PC-3 (cell line): ENCODE measurements around the gene CDKN1B. TPM values are rescaled to one million over a fixed set of nuclear protein-coding genes. Genes with fewer than 3 reads are reported as not detected.

Source experiments
- ATAC-seq: fragments of 200-7000 bp; cut with Tn5 transposase; 2 replicates; pipeline ENCODE4 v1.9.1; 2020; ENCODE audit warnings: mild to moderate bottlenecking, moderate library complexity
- BruUV-seq: library from RNA; stranded (reverse); fragments of 400-500 nt; replicated peaks from 2 replicates; lab custom pipeline; 2021; lab: Mats Ljungman, UMichigan
- CTCF ChIA-PET: fragments of 300-600 bp; sonication (Branson Sonifier 250); formaldehyde crosslinking; loops from one replicate; lab custom pipeline; 2022; ENCODE audit warnings: antibody characterized with exemption; lab: Charles Lee
- POLR2A ChIA-PET: fragments of 300-600 bp; sonication (Branson Sonifier 250); formaldehyde crosslinking; loops from one replicate; lab custom pipeline; 2022; ENCODE audit warnings: antibody characterized with exemption; ENCODE audit not compliant: unreplicated experiment; lab: Charles Lee
- DNase-seq: peaks from one replicate; pipeline ENCODE4 v3.0.0-alpha.2; 2015
- H2AFZ ChIP-seq: fragments of 300-600 bp; sonication (generic); 2 replicates; pipeline ENCODE4 v1.6.0; 2016; ENCODE audit warnings: antibody characterized with exemption, low read length
- H3F3A ChIP-seq: fragments of 300-600 bp; sonication (generic); one replicate; pipeline ENCODE4 v1.6.0; 2017; ENCODE audit warnings: antibody characterized with exemption, low read length, control low read depth, mild to moderate bottlenecking; ENCODE audit not compliant: unreplicated experiment
- H3K27ac ChIP-seq: fragments of 300-600 bp; sonication (generic); 2 replicates; pipeline ENCODE4 v1.5.1; 2016; ENCODE audit warnings: mild to moderate bottlenecking, low read length
- H3K27me3 ChIP-seq: fragments of 300-600 bp; sonication (generic); 2 replicates; pipeline ENCODE4 v1.6.1; 2016; ENCODE audit warnings: low read length, mixed read lengths
- H3K36me3 ChIP-seq: fragments of 300-600 bp; sonication (generic); 2 replicates; pipeline ENCODE4 v1.6.1; 2016; ENCODE audit warnings: low read depth, mixed run types, low read length, mixed read lengths
- H3K4me1 ChIP-seq: fragments of 300-600 bp; sonication (generic); 2 replicates; pipeline ENCODE4 v1.5.1; 2016; ENCODE audit warnings: low read length; ENCODE audit not compliant: insufficient read depth
- H3K4me2 ChIP-seq: fragments of 300-600 bp; sonication (generic); 2 replicates; pipeline ENCODE4 v1.6.0; 2016; ENCODE audit warnings: low read length
- H3K4me3 ChIP-seq: fragments of 300-600 bp; sonication (generic); 2 replicates; pipeline ENCODE4 v1.5.1; 2016; ENCODE audit warnings: mild to moderate bottlenecking, low read length, mixed read lengths
- H3K79me2 ChIP-seq: fragments of 300-600 bp; sonication (generic); 2 replicates; pipeline ENCODE4 v1.6.1; 2017; ENCODE audit warnings: low read length, mixed read lengths
- H3K9ac ChIP-seq: fragments of 300-600 bp; sonication (generic); 2 replicates; pipeline ENCODE4 v1.6.0; 2016; ENCODE audit warnings: mild to moderate bottlenecking, low read length
- H3K9me2 ChIP-seq: fragments of 300-600 bp; sonication (generic); replicated peaks from 2 replicates; pipeline ENCODE4 v1.6.1; 2016; ENCODE audit warnings: mixed run types, low read length, mixed read lengths
- H3K9me3 ChIP-seq: fragments of 300-600 bp; sonication (generic); 2 replicates; pipeline ENCODE4 v1.6.1; 2016; ENCODE audit warnings: low read length, mixed read lengths
- H4K20me1 ChIP-seq: fragments of 300-600 bp; sonication (generic); 2 replicates; pipeline ENCODE4 v1.6.1; 2016; ENCODE audit warnings: low read length, mixed read lengths
- EZH2 ChIP-seq: fragments of 300-600 bp; sonication (generic); IDR thresholded peaks from one replicate; pipeline ENCODE4 v1.6.1; 2017; ENCODE audit warnings: antibody characterized with exemption, mild to moderate bottlenecking, low read length; ENCODE audit not compliant: unreplicated experiment
- EZH2phosphoT487 ChIP-seq: fragments of 300-600 bp; sonication (generic); IDR thresholded peaks from 2 replicates; pipeline ENCODE4 v1.6.1; 2018; ENCODE audit warnings: mild to moderate bottlenecking, antibody characterized with exemption, low read length, borderline replicate concordance
- intact Hi-C: fragments of 100-400 bp; cut with micrococcal nuclease; formaldehyde crosslinking; loops from 2 replicates; pipeline ENCODE4 v1.9.0; 2023
- total RNA-seq: library from RNA; depleted of rRNA; stranded (reverse); fragments of >200 nt; gene quantifications from 2 replicates; pipeline ENCODE4 v1.2.3, GENCODE V29; 2014
- TF ChIP-seq, protein P1 (sequence below): fragments of 300-600 bp; sonication (generic); conservative IDR thresholded peaks from 2 replicates; pipeline ENCODE4 v1.5.1; 2017; ENCODE audit warnings: antibody characterized with exemption, low read depth, mild to moderate bottlenecking, low read length

CDKN1B gene
- total RNA-seq, 1 experiment from 2014 or later = 29.2 TPM

DNA sequence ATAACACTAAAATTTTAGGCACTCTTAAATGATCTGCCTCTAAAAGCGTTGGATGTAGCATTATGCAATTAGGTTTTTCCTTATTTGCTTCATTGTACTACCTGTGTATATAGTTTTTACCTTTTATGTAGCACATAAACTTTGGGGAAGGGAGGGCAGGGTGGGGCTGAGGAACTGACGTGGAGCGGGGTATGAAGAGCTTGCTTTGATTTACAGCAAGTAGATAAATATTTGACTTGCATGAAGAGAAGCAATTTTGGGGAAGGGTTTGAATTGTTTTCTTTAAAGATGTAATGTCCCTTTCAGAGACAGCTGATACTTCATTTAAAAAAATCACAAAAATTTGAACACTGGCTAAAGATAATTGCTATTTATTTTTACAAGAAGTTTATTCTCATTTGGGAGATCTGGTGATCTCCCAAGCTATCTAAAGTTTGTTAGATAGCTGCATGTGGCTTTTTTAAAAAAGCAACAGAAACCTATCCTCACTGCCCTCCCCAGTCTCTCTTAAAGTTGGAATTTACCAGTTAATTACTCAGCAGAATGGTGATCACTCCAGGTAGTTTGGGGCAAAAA lies 4.1 kb downstream of the CDKN1B start:
- no peaks in the 10 kb centered on the region for H3K9me2 ChIP-seq
- peak overlapping the region; percentile 97 for H3K27ac ChIP-seq
- ChIA-PET POLR2A (interaction anchor here (0.5 to 0.8 kb wide), 2 partner anchors 58 to 1072 kb away, joined by 3 to 5 read pairs; partner anchors contain the start of gene ETV6), CTCF (interaction anchor here (0.8 kb wide), 1 partner anchor 16 kb away, joined by 5 read pairs; no protein-coding TSS in a partner anchor)
- peaks cover 21% of the 10 kb centered on the region for H3K36me3 ChIP-seq
- H3K79me2 ChIP-seq = peaks cover 83% of the 10 kb centered on the region
- TF ChIP-seq EZH2phosphoT487 (no peak), EZH2 (no peak)
- TF ChIP-seq, protein P1, sequence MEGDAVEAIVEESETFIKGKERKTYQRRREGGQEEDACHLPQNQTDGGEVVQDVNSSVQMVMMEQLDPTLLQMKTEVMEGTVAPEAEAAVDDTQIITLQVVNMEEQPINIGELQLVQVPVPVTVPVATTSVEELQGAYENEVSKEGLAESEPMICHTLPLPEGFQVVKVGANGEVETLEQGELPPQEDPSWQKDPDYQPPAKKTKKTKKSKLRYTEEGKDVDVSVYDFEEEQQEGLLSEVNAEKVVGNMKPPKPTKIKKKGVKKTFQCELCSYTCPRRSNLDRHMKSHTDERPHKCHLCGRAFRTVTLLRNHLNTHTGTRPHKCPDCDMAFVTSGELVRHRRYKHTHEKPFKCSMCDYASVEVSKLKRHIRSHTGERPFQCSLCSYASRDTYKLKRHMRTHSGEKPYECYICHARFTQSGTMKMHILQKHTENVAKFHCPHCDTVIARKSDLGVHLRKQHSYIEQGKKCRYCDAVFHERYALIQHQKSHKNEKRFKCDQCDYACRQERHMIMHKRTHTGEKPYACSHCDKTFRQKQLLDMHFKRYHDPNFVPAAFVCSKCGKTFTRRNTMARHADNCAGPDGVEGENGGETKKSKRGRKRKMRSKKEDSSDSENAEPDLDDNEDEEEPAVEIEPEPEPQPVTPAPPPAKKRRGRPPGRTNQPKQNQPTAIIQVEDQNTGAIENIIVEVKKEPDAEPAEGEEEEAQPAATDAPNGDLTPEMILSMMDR = no peak
- peak overlapping the region; percentile 99 for H3K9ac ChIP-seq
- H4K20me1 ChIP-seq = peaks cover 9% of the 10 kb centered on the region; the same call in 1 of the 2 replicates
- no peak overlapping the region for H2AFZ ChIP-seq
- no peaks in the 10 kb centered on the region for H3K9me3 ChIP-seq
- H3K4me2 ChIP-seq = peak overlapping the region; percentile 88
- BruUV-seq = no TSS peak
- H3K4me3 ChIP-seq = peak overlapping the region; percentile 94
- H3F3A ChIP-seq = peaks cover 7% of the 10 kb centered on the region
- no peaks in the 10 kb centered on the region for H3K27me3 ChIP-seq
- DNase-seq (peak; percentile 69), ATAC-seq (peak; percentile 7)
- intact Hi-C loops = loop anchor here (5.0 kb wide), 2 partner anchors 176 to 256 kb away; no protein-coding TSS in a partner anchor
- H3K4me1 ChIP-seq = peaks cover 26% of the 10 kb centered on the region

DNA sequence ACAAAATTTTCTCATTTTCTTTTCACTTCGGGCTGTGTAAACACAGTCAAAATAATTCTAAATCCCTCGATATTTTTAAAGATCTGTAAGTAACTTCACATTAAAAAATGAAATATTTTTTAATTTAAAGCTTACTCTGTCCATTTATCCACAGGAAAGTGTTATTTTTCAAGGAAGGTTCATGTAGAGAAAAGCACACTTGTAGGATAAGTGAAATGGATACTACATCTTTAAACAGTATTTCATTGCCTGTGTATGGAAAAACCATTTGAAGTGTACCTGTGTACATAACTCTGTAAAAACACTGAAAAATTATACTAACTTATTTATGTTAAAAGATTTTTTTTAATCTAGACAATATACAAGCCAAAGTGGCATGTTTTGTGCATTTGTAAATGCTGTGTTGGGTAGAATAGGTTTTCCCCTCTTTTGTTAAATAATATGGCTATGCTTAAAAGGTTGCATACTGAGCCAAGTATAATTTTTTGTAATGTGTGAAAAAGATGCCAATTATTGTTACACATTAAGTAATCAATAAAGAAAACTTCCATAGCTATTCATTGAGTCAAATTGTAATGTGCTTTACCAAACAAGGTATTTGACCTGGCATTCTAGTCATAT lies 4.8 kb downstream of the CDKN1B start:
- H3K36me3 ChIP-seq = peaks cover 21% of the 10 kb centered on the region
- no peak overlapping the region for H2AFZ ChIP-seq
- H3K27me3 ChIP-seq = no peaks in the 10 kb centered on the region
- no TSS peak for BruUV-seq
- H3K79me2 ChIP-seq = peaks cover 86% of the 10 kb centered on the region
- H3K4me3 ChIP-seq = peak overlapping the region; percentile 94
- DNase-seq (no peak), ATAC-seq (no peak)
- peaks cover 9% of the 10 kb centered on the region for H3F3A ChIP-seq
- no peak for TF ChIP-seq EZH2phosphoT487
- CTCF ChIA-PET = interaction anchor here (0.8 kb wide), 1 partner anchor 15 kb away, joined by 5 read pairs; no protein-coding TSS in a partner anchor
- no peaks in the 10 kb centered on the region for H3K9me3 ChIP-seq
- peak overlapping the region; percentile 99 for H3K9ac ChIP-seq
- H4K20me1 ChIP-seq = peaks cover 9% of the 10 kb centered on the region; the same call in 1 of the 2 replicates
- H3K4me2 ChIP-seq = peak overlapping the region; percentile 88
- intact Hi-C loops = loop anchor here (5.0 kb wide), 2 partner anchors 175 to 255 kb away; no protein-coding TSS in a partner anchor
- peaks cover 25% of the 10 kb centered on the region for H3K4me1 ChIP-seq
- no peaks in the 10 kb centered on the region for H3K9me2 ChIP-seq
- peak overlapping the region; percentile 97 for H3K27ac ChIP-seq
- POLR2A ChIA-PET = interaction anchor here (0.5 to 0.8 kb wide), 2 partner anchors 59 to 1073 kb away, joined by 3 to 5 read pairs; partner anchors contain the start of gene ETV6

DNA sequence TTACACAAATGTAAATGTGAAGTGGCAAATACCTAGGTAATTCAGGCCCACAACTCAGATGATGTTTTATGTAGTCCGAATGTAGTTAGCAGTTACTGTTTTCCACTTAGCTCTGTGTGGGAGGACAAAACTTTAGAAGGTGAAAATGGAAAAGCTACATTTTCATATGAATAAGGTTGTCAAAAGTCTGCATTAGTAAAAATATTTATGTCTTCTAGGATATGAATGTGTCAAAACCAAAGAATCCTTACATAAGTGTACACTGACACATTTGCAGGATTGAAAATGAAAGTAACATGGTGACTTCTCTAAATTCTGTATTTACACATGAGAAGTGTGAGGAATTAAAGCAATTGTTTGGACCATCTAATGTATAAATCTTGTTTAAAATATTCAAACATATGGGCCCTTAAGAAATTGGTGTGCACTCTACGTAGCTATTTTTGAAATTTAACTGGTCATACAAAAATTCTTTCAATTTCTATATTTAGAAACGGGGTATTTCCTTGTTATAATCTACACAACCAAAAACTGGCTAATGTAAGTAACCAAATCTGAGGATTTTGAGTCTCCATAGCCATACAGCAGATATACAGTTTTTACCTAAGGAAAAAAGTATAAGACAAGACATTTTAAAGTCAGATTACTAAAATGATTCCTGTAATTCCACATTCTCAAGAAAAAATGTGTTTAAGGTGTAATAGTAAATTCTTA lies 5.4 kb downstream of the CDKN1B start:
- Histone ChIP-seq H3K9me3 (no peaks in the 10 kb centered on the region), H3K79me2 (peaks cover 88% of the 10 kb centered on the region), H3K9me2 (no peaks in the 10 kb centered on the region), H3K4me3 (peak overlapping the region; percentile 94), H3K27me3 (no peaks in the 10 kb centered on the region), H3K36me3 (peaks cover 21% of the 10 kb centered on the region), H3K4me1 (peaks cover 26% of the 10 kb centered on the region), H3K4me2 (peak overlapping the region; percentile 88), H4K20me1 (peaks cover 9% of the 10 kb centered on the region; the same call in 1 of the 2 replicates), H3K9ac (peak overlapping the region; percentile 99), H3F3A (peaks cover 9% of the 10 kb centered on the region), H2AFZ (no peak overlapping the region), H3K27ac (peak overlapping the region; percentile 97)
- DNase-seq = peak; percentile 36
- intact Hi-C loops = loop anchor here (5.0 kb wide), 2 partner anchors 175 to 255 kb away; no protein-coding TSS in a partner anchor
- TF ChIP-seq, protein P1 = no peak
- ChIA-PET POLR2A (no interaction called here), CTCF (no interaction called here)
- no TSS peak for BruUV-seq
- no peak for ATAC-seq
